ENCODE measurements around the gene GLMN. TPM values are rescaled to one million over a fixed set of nuclear protein-coding genes. Genes with fewer than 3 reads are reported as not detected.
"Not testable (repeated sequence)": the region's sequence is repeated elsewhere in the genome, so short reads cannot be mapped to it uniquely, and the experiment has no call there.

The GLMN gene
- total and polyA plus RNA-seq, 8 donors, result 0.58 to 28.5 (median 7.1) TPM

DNA sequence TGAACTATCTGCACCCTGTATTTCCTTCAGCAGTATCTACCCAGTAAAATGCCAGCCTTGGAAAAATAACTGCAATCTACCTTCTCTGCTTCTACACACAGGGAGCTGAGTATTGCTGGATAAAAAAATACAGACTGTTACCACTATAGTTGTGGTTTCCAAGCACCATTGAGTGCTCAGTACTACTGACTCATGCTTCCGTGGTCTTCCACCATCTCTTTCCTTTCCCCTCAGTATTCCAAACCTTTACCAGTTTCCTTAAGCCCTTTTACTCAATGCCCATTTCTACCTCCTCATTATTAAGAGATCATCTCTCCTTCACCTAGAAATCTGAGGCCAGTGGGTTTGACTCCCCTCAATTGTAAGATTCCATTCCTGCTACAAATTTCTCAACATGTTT, 23.8 kb downstream of the GLMN start:
- Histone ChIP-seq H3K4me3 (no peak overlapping the region), H3K4me1 (no peaks in the 10 kb centered on the region), H3K27ac (no peak overlapping the region), H3K36me3 (peaks cover 3 to 75% (median 54%) of the 10 kb centered on the region in 4 donors), H3K9me3 (no peaks in the 10 kb centered on the region), H3K27me3 (no peaks in the 10 kb centered on the region)
- intact Hi-C loops (cut with DNase I; ENCODE audit: low total_unique reads), result no loop called here
- no peak for DNase-seq
- no peak for TF ChIP-seq EP300 (IDR thresholded peaks at IDR 0.05)
- TF ChIP-seq POLR2A (IDR thresholded peaks at IDR 0.05), result no peak
- TF ChIP-seq POLR2AphosphoS5 (IDR thresholded peaks at IDR 0.05), result no peak
- TF ChIP-seq, protein P1, sequence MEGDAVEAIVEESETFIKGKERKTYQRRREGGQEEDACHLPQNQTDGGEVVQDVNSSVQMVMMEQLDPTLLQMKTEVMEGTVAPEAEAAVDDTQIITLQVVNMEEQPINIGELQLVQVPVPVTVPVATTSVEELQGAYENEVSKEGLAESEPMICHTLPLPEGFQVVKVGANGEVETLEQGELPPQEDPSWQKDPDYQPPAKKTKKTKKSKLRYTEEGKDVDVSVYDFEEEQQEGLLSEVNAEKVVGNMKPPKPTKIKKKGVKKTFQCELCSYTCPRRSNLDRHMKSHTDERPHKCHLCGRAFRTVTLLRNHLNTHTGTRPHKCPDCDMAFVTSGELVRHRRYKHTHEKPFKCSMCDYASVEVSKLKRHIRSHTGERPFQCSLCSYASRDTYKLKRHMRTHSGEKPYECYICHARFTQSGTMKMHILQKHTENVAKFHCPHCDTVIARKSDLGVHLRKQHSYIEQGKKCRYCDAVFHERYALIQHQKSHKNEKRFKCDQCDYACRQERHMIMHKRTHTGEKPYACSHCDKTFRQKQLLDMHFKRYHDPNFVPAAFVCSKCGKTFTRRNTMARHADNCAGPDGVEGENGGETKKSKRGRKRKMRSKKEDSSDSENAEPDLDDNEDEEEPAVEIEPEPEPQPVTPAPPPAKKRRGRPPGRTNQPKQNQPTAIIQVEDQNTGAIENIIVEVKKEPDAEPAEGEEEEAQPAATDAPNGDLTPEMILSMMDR (IDR thresholded peaks at IDR 0.05), result no peak
- WGBS, 5 donors, result 92 to 100% (median 96%) methylated on average over 1 of the region's 1 CpG

DNA sequence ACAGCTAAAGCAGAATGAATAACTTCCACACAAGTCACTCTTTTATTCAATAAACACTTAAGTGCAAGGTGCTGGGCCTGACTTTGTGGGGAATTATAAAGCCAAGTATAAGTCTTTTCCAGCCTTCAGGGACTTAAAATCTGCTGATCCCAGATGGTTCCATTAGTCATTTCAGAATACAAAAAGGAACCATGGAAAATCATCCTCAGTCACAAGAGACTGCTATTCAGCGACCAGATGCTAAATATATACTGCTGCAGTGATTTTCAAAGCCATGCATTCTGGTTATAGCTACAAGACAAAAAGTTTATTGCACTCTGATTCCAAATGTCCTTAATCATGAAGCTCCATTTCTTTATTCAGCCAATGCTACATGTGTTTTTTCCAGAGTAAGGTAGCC, 25.7 kb downstream of the GLMN start:
- no peak overlapping the region for H3K27ac ChIP-seq
- intact Hi-C loops (cut with DNase I; ENCODE audit: low total_unique reads), result no loop called here
- TF ChIP-seq, protein P1 (IDR thresholded peaks at IDR 0.05), result no peak
- TF ChIP-seq POLR2A (IDR thresholded peaks at IDR 0.05) (no peak), EP300 (IDR thresholded peaks at IDR 0.05) (no peak), POLR2AphosphoS5 (IDR thresholded peaks at IDR 0.05) (no peak)
- no peaks in the 10 kb centered on the region for H3K4me1 ChIP-seq
- WGBS, 5 donors, result 88 to 97% (median 95%) methylated on average over 1 of the region's 1 CpG
- H3K36me3 ChIP-seq, result peaks cover 0 to 82% (median 56%) of the 10 kb centered on the region in 4 donors
- H3K27me3 ChIP-seq, result no peaks in the 10 kb centered on the region
- H3K9me3 ChIP-seq, result no peaks in the 10 kb centered on the region
- DNase-seq, result no peak
- no peak overlapping the region for H3K4me3 ChIP-seq

GRCh38 chr1:92262516-92262915, 36.3 kb downstream of the GLMN start:
- H3K4me3 ChIP-seq, result no peak overlapping the region
- H3K9me3 ChIP-seq, result no peaks in the 10 kb centered on the region
- H3K27ac ChIP-seq, result no peak overlapping the region
- H3K36me3 ChIP-seq, result peaks cover 4 to 84% (median 65%) of the 10 kb centered on the region in 4 donors
- H3K4me1 ChIP-seq, result peaks cover 0 to 5% (median 0%) of the 10 kb centered on the region in 4 donors
- DNase-seq, result peak in 1 of 2 donors; percentile 32
- no peaks in the 10 kb centered on the region for H3K27me3 ChIP-seq
- intact Hi-C loops (cut with DNase I; ENCODE audit: low total_unique reads), result no loop called here
- WGBS, 5 donors, result 36 to 59% (median 58%) methylated on average over 3 of the region's 3 CpGs
- TF ChIP-seq, protein P1 (IDR thresholded peaks at IDR 0.05), result no peak
- TF ChIP-seq POLR2A (IDR thresholded peaks at IDR 0.05), result no peak

DNA sequence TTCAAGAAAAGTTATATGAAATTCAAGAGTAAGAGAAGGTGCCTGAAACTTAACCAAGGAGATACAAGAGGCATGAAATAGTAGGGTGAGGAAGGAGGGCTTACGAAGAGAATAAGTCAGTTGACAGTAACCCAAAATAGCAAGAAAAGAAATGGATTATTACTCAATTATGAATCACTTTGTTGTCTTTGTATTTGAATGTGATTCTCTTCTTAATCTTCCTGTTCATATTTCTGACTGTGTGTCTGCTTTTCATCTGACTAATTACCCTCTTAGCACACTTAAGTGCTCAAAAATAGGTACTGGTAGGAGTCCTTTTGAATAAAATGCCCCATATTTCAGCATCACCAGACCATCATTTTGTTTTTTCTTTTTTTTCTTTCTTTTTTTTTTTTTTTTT, 39.4 kb downstream of the GLMN start:
- no peak for TF ChIP-seq EP300 (IDR thresholded peaks at IDR 0.05)
- no peak for TF ChIP-seq POLR2AphosphoS5 (IDR thresholded peaks at IDR 0.05)
- TF ChIP-seq, protein P1 (IDR thresholded peaks at IDR 0.05), result no peak
- Histone ChIP-seq H3K4me1 (peaks cover 0 to 5% (median 0%) of the 10 kb centered on the region in 4 donors), H3K4me3 (no peak overlapping the region), H3K9me3 (peaks cover 0 to 13% (median 6%) of the 10 kb centered on the region in 4 donors), H3K36me3 (peaks cover 4 to 82% (median 61%) of the 10 kb centered on the region in 4 donors), H3K27ac (no peak overlapping the region), H3K27me3 (no peaks in the 10 kb centered on the region)
- 84 to 98% (median 93%) methylated on average over 1 of the region's 1 CpG for WGBS, 5 donors
- intact Hi-C loops (cut with DNase I; ENCODE audit: low total_unique reads), result no loop called here
- no peak for DNase-seq

DNA sequence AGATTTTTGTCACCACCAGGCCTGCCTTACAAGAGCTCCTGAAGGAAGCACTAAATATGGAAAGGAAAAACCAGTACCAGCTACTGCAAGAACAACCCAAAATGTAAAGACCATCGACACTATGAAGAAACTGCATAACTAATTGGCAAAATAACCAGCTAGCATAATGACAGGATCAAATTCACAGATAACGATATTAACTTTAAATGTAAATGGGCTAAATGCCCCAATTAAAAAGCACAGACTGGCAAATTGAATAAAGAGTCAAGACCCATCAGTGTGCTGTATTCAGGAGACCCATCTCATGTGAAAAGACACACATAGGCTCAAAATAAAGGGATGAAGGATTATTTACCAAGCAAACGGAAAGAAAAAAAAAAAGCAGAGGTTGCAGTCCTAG, 44.1 kb downstream of the GLMN start:
- H3K27ac ChIP-seq; H3K27me3 ChIP-seq; DNase-seq; H3K4me3 ChIP-seq; intact Hi-C loops (cut with DNase I; ENCODE audit: low total_unique reads); H3K4me1 ChIP-seq: not testable (repeated sequence)
- peaks cover 10 to 65% (median 46%) of the 10 kb centered on the region in 4 donors for H3K36me3 ChIP-seq
- H3K9me3 ChIP-seq, result peaks cover 0 to 26% (median 11%) of the 10 kb centered on the region in 4 donors
- 62 to 82% (median 80%) methylated on average over 3 of the region's 3 CpGs for WGBS, 5 donors

Data from stomach (tissue), 9 donors.